AG04450 (cell line): ENCODE data around the gene ABHD12B. TPM values are rescaled to one million over a fixed set of nuclear protein-coding genes. Genes with fewer than 3 reads are reported as not detected.

ENCODE experiments used
- CTCF ChIA-PET: fragments of 300-600, 350-600 bp; formaldehyde crosslinking; extraction: SDS; loops from one replicate; lab custom pipeline; 2022; ENCODE audit warnings: antibody characterized with exemption, inconsistent platforms; lab: Charles Lee
- POLR2A ChIA-PET: fragments of 350-600 bp; formaldehyde crosslinking; extraction: SDS; loops from one replicate; lab custom pipeline; 2021; ENCODE audit warnings: antibody characterized with exemption, inconsistent platforms; lab: Yijun Ruan, JAX
- DNase-seq: peaks from one replicate; pipeline ENCODE4 v3.0.0-alpha.2; 2011; ENCODE audit warnings: low read depth, low spot score
- H3K27ac ChIP-seq: one replicate; pipeline ENCODE4 v1.5.1; 2012; ENCODE audit warnings: low read depth, low read length, control low read depth
- H3K27me3 ChIP-seq: one replicate; pipeline ENCODE4 v1.6.0; 2012; ENCODE audit warnings: low read length; ENCODE audit not compliant: control insufficient read depth, insufficient read depth
- H3K4me3 ChIP-seq: 2 replicates; pipeline ENCODE4 v1.5.1; 2011; ENCODE audit warnings: mild to moderate bottlenecking, low read depth, low read length, control low read depth
- H3K9me3 ChIP-seq: 2 replicates; pipeline ENCODE4 v1.5.1; 2012; ENCODE audit warnings: low read length; ENCODE audit not compliant: control insufficient read depth, insufficient read depth
- polyA plus RNA-seq: library from polyadenylated mRNA; depleted of rRNA; stranded (reverse); fragments of >200 nt; gene quantifications from 2 replicates; pipeline ENCODE4 v1.2.3, GENCODE V29; 2011
- TF ChIP-seq, protein P1 (sequence below): IDR thresholded peaks from 2 replicates; pipeline ENCODE4 v1.5.1; 2011; ENCODE audit warnings: low read depth, low read length, control low read depth, inconsistent platforms

ABHD12B gene
- polyA plus RNA-seq, 1 experiment, result 0.32 TPM

DNA sequence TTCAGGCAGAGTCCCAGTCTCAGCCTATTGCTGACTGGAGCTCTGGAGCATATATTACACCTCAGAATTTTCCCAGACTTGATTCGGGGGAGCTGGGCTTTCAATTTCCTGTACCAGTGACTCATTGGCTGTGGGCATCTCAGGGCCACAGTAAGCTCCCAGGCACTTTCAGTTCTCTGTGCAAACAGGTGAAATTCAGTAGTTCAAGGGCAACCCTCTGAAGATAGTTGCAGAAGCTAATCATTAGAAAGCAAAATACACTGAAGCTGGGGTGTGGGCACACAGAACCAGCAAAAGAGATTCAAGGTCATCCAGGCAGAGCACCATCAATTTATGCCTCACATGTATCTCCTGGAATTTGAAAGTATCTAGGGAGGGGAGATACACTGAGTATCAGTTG is 32.8 kb upstream of the ABHD12B start:
- Histone ChIP-seq H3K4me3 (no peak overlapping the region), H3K9me3 (no peaks in the 10 kb centered on the region), H3K27ac (no peak overlapping the region), H3K27me3 (no peaks in the 10 kb centered on the region)
- TF ChIP-seq, protein P1, sequence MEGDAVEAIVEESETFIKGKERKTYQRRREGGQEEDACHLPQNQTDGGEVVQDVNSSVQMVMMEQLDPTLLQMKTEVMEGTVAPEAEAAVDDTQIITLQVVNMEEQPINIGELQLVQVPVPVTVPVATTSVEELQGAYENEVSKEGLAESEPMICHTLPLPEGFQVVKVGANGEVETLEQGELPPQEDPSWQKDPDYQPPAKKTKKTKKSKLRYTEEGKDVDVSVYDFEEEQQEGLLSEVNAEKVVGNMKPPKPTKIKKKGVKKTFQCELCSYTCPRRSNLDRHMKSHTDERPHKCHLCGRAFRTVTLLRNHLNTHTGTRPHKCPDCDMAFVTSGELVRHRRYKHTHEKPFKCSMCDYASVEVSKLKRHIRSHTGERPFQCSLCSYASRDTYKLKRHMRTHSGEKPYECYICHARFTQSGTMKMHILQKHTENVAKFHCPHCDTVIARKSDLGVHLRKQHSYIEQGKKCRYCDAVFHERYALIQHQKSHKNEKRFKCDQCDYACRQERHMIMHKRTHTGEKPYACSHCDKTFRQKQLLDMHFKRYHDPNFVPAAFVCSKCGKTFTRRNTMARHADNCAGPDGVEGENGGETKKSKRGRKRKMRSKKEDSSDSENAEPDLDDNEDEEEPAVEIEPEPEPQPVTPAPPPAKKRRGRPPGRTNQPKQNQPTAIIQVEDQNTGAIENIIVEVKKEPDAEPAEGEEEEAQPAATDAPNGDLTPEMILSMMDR, result no peak
- DNase-seq, result no peak
- ChIA-PET CTCF (interaction anchor here (0.7 to 1.2 kb wide), 2 partner anchors 13 to 21 kb away, joined by 4 to 5 read pairs; no protein-coding TSS in a partner anchor), POLR2A (no interaction called here)

DNA sequence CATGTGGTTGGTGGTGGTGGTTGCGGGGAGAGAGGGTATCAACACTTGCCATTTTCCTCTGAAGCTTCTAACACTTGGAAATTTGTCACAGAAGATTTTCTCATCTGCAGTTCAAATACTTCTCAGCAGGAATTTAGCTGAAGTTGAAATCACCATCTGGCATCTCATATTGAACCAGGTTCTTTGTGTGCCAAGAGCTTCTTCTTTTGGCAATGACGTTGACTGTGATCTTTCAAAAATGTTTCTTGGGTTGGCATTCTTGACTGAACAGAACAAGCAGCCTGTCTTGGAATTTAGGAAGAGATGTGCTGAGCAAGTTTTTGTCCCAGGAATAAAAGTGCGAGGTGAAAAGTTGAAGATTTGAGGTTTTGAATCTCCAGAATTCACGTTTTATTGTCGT is 32.2 kb upstream of the ABHD12B start:
- H3K27ac ChIP-seq, result no peak overlapping the region
- DNase-seq, result no peak
- ChIA-PET CTCF (interaction anchor here (0.7 to 1.2 kb wide), 2 partner anchors 12 to 21 kb away, joined by 4 to 5 read pairs; no protein-coding TSS in a partner anchor), POLR2A (no interaction called here)
- TF ChIP-seq, protein P1, result no peak
- no peaks in the 10 kb centered on the region for H3K9me3 ChIP-seq
- no peaks in the 10 kb centered on the region for H3K27me3 ChIP-seq
- H3K4me3 ChIP-seq, result no peak overlapping the region

DNA sequence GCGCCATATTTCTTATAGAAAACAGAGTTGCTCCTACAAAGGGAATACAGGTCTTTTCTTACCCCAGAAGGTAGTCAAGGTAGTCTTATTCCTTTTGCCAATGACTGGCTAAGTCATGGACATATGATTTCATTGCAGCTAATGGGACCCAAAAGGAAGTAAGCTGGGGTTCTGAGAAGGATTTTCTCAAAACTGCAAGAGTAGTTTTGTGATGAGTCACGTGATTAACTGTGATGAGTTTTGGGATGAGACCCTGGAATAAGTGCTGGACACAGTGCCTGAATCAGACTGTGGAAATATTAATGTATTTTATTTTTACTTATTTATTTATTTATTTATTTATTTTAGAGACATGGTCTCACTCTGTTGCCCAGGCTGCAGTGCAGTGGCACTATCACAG is 27.5 kb upstream of the ABHD12B start:
- POLR2A ChIA-PET, result no interaction called here
- Histone ChIP-seq H3K9me3 (no peaks in the 10 kb centered on the region), H3K27me3 (no peaks in the 10 kb centered on the region), H3K27ac (no peak overlapping the region), H3K4me3 (no peak overlapping the region)
- TF ChIP-seq, protein P1, result no peak
- no peak for DNase-seq
- CTCF ChIA-PET, result no interaction called here

DNA sequence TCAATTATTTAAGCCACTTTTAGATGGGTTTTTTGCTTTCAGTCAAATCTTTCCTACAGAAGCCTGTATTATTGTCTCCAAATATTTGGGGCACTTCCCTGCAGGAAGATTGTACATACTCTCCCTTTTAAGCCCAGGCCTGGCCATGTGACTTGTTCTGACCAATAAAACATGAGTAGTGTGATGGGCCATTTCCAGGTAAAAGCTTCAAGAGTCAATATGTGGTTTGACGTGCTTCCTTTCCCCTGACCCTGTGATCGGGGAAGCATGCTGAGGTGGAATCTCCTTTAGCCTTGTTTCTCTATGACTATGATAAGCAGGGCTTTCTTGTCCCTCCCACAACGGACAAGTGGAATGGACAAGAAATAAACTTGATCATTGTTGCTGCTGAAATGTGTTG is 26.7 kb upstream of the ABHD12B start:
- no peaks in the 10 kb centered on the region for H3K9me3 ChIP-seq
- POLR2A ChIA-PET, result no interaction called here
- DNase-seq, result no peak
- no peak overlapping the region for H3K27ac ChIP-seq
- CTCF ChIA-PET, result no interaction called here
- TF ChIP-seq, protein P1, result no peak
- H3K27me3 ChIP-seq, result no peaks in the 10 kb centered on the region
- H3K4me3 ChIP-seq, result no peak overlapping the region

DNA sequence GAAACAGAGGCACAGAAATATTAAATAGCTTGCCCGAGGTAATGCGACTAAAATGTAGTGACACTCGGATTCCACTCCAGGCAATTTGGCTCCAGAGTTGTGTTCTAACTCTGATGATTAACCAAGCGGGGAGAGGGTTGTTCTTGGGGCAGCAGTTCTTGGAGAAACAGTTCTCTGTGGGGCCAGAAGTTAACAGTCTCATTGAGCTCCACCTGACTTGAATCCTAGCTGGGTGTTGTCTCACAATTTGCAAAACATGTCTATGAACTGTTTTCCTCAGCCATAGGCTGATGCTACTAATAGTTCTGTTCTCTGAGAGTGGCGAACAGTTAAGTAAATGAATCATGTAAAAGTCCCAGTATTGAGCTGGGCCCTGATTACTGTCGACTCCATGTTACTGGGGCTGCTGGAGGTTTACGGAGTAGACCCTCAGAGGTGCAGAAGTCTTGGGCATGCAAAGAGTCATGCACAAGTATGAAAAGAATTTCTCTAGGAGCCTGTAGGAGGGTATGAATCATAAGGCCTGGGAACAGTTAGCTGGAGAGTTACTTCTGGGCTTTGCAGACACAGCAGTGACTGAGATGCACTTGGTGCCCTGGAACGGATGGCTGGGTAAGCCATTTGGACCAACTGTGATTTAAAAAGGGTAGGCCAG is 25.5 kb upstream of the ABHD12B start:
- ChIA-PET POLR2A (interaction anchor here (0.6 to 1.4 kb wide), 4 partner anchors 13 to 249 kb away, joined by 3 to 9 read pairs (median 4); no protein-coding TSS in a partner anchor), CTCF (interaction anchor here (1.0 to 3.9 kb wide), 3 partner anchors 13 to 372 kb away, joined by 3 to 51 read pairs (median 4); no protein-coding TSS in a partner anchor)
- peak; percentile 65 for DNase-seq
- Histone ChIP-seq H3K27me3 (no peaks in the 10 kb centered on the region), H3K4me3 (no peak overlapping the region), H3K27ac (peak overlapping the region; percentile 82), H3K9me3 (no peaks in the 10 kb centered on the region)
- TF ChIP-seq, protein P1, result no peak
